ENCODE data around the gene SLC44A4. TPM values are rescaled to one million over a fixed set of nuclear protein-coding genes. Genes with fewer than 3 reads are reported as not detected.
"Not testable (repeated sequence)": the region's sequence is repeated elsewhere in the genome, so short reads cannot be mapped to it uniquely, and the experiment has no call there.

Gene SLC44A4
- total RNA-seq, 1 donor from 2014 or later: not detected

GRCh38 chr6:31851485-31851832 lies 27.3 kb downstream of the SLC44A4 start:
- H3K36me3 Mint-ChIP-seq (ENCODE audit: low read depth): peaks cover 3% of the 10 kb centered on the region

GRCh38 chr6:31850765-31851484 lies 27.9 kb downstream of the SLC44A4 start:
- Mint-ChIP-seq H3K27me3 (ENCODE audit: low read depth) (no peaks in the 10 kb centered on the region), H3K4me3 (ENCODE audit: unreplicated experiment) (no peak overlapping the region), H3K36me3 (ENCODE audit: low read depth) (peaks cover 3% of the 10 kb centered on the region), H3K4me1 (ENCODE audit: low read depth) (peaks cover 4% of the 10 kb centered on the region), H3K27ac (ENCODE audit: unreplicated experiment) (peak overlapping the region; percentile 90), H3K9me3 (ENCODE audit: low read depth) (no peaks in the 10 kb centered on the region)
- no peak for TF ChIP-seq CTCF (IDR thresholded peaks at IDR 0.05)
- DNase-seq (ENCODE audit: low spot score): no peak

More at GRCh38 chr6:31851485-31851832, 27.3 kb downstream of the SLC44A4 start:
- H3K4me3 Mint-ChIP-seq (ENCODE audit: unreplicated experiment): peak overlapping the region; percentile 9
- H3K4me1 Mint-ChIP-seq (ENCODE audit: low read depth): peaks cover 4% of the 10 kb centered on the region
- no peak for TF ChIP-seq CTCF (IDR thresholded peaks at IDR 0.05)
- no peaks in the 10 kb centered on the region for H3K27me3 Mint-ChIP-seq (ENCODE audit: low read depth)
- no peak for DNase-seq (ENCODE audit: low spot score)
- peak overlapping the region; percentile 90 for H3K27ac Mint-ChIP-seq (ENCODE audit: unreplicated experiment)
- H3K9me3 Mint-ChIP-seq (ENCODE audit: low read depth): no peaks in the 10 kb centered on the region

GRCh38 chr6:31847276-31847978 lies 31.4 kb downstream of the SLC44A4 start:
- H3K27ac Mint-ChIP-seq (ENCODE audit: unreplicated experiment): no peak overlapping the region
- no peaks in the 10 kb centered on the region for H3K9me3 Mint-ChIP-seq (ENCODE audit: low read depth)
- no peaks in the 10 kb centered on the region for H3K36me3 Mint-ChIP-seq (ENCODE audit: low read depth)
- DNase-seq (ENCODE audit: low spot score): no peak
- TF ChIP-seq CTCF (IDR thresholded peaks at IDR 0.05): no peak
- peaks cover 4% of the 10 kb centered on the region for H3K4me1 Mint-ChIP-seq (ENCODE audit: low read depth)
- no peak overlapping the region for H3K4me3 Mint-ChIP-seq (ENCODE audit: unreplicated experiment)
- no peaks in the 10 kb centered on the region for H3K27me3 Mint-ChIP-seq (ENCODE audit: low read depth)

GRCh38 chr6:31844507-31844906 lies 34.3 kb downstream of the SLC44A4 start:
- no peak for TF ChIP-seq CTCF (IDR thresholded peaks at IDR 0.05)
- no peak for DNase-seq (ENCODE audit: low spot score)
- Mint-ChIP-seq H3K27ac (ENCODE audit: unreplicated experiment) (no peak overlapping the region), H3K27me3 (ENCODE audit: low read depth) (no peaks in the 10 kb centered on the region), H3K4me1 (ENCODE audit: low read depth) (peaks cover under 1% of the 10 kb centered on the region), H3K36me3 (ENCODE audit: low read depth) (peaks cover 5% of the 10 kb centered on the region), H3K9me3 (ENCODE audit: low read depth) (no peaks in the 10 kb centered on the region), H3K4me3 (ENCODE audit: unreplicated experiment) (no peak overlapping the region)

GRCh38 chr6:31842053-31842452 lies 36.7 kb downstream of the SLC44A4 start:
- Mint-ChIP-seq H3K4me1 (ENCODE audit: low read depth) (peaks cover 18% of the 10 kb centered on the region), H3K36me3 (ENCODE audit: low read depth) (peaks cover 19% of the 10 kb centered on the region), H3K27ac (ENCODE audit: unreplicated experiment) (peak overlapping the region; percentile 49), H3K4me3 (ENCODE audit: unreplicated experiment) (no peak overlapping the region), H3K9me3 (ENCODE audit: low read depth) (no peaks in the 10 kb centered on the region), H3K27me3 (ENCODE audit: low read depth) (no peaks in the 10 kb centered on the region)
- TF ChIP-seq CTCF (IDR thresholded peaks at IDR 0.05): no peak
- DNase-seq (ENCODE audit: low spot score): no peak

- not testable (repeated sequence) for H3K27me3 Mint-ChIP-seq (ENCODE audit: low read depth); DNase-seq (ENCODE audit: low spot score); H3K4me3 Mint-ChIP-seq (ENCODE audit: unreplicated experiment); H3K27ac Mint-ChIP-seq (ENCODE audit: unreplicated experiment); H3K9me3 Mint-ChIP-seq (ENCODE audit: low read depth)
- Mint-ChIP-seq H3K36me3 (ENCODE audit: low read depth) (peaks cover 34% of the 10 kb centered on the region), H3K4me1 (ENCODE audit: low read depth) (peaks cover 35% of the 10 kb centered on the region)
Measured at GRCh38 chr6:31839779-31840126, 39.0 kb downstream of the SLC44A4 start.

Data from chondrocyte (in vitro differentiated cells).